Spleen (tissue), 7 donors: ENCODE data around the gene DUOXA1.

Experiments used
- CTCF ChIP-seq, 11 experiments: fragments of 200-600 bp in 7 of 11; fragments of 450-650 bp in 4 of 11; sonication (generic) in 4 of 11; IDR thresholded peaks in 8 of 11; conservative IDR thresholded peaks in 3 of 11; 1 replicate in 7 of 11; 2 replicates in 4 of 11; pipeline versions ENCODE4 v1.4.0 to v1.8.0; 2016 to 2021; ENCODE audit warnings: antibody characterized with exemption in 11 of 11, inconsistent platforms in 4 of 11, mild to moderate bottlenecking in 1 of 11
- POLR2AphosphoS5 ChIP-seq, 3 donors: sonication (generic); formaldehyde crosslinking; IDR thresholded peaks; one replicate each; pipeline ENCODE4 v1.5.1; 2017; ENCODE audit warnings: antibody characterized with exemption in 3 of 3
- donor health status: DM: no; HTN: no; CAD: no; lungs with moderate emphysema.
- donor health status: DM: no; HTN: no; CAD: no.
- donor health status: DM: no; HTN: no; CAD: no.

DNA sequence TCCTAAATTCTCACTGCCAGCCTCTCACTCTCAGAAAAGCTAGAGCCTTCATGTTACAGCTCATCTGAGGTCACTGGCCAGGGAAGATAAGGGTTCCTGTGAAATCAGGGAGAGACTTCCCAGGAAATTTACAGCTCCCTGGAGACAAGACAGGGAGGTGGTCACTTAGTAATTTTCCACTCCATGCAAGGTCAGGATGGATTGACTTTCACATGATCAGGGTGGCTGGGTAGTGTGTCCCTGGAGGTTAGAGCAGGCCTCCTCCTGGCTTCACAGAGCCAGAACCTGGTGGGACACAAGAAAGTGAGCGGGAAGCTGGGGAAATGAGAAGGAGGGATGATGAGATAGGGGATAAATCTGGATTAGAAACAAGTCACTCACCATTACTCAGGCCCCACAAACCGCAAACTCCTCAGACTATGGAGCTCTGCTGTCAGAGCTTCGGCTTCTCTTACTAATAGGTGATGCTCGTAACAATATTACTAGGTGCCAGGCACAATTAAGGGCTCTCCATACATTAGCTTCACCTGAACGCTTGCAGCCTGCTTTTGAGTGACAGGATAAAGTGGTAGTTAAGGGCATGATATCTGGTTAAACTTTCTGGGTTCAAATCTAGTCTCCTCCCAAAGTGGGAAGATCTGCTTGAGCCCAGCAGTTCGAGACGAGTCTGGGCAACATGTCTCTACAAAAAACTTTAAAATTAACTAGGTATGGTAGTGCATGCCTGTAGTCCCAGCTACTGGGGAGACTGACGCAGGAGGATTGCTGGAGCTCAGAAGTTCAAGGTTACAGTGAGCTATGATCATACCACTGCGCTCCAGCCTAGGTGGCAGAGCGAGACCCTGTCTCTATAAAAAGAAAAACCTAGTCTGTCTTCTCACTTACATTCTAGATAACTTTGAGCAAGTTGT is 40.6 kb downstream of the DUOXA1 start:
- TF ChIP-seq POLR2AphosphoS5 (IDR thresholded peaks at IDR 0.05) (no peak), CTCF (IDR thresholded peaks at IDR 0.05 in 8 of 11, conservative IDR thresholded peaks at IDR 0.05 in 3 of 11) (no peak)
